PC-9 (cell line): ENCODE results near the gene CDH13. TPM values are rescaled to one million over a fixed set of nuclear protein-coding genes. Genes with fewer than 3 reads are reported as not detected.

Experiments used
- BruUV-seq: library from RNA; stranded (reverse); fragments of 400-500 nt; replicated peaks from 2 replicates; lab custom pipeline; 2021; lab: Mats Ljungman, UMichigan
- CTCF ChIA-PET: fragments of 300-600 bp; sonication (Branson Sonifier 250); formaldehyde crosslinking; loops from one replicate; lab custom pipeline; 2022; ENCODE audit warnings: antibody characterized with exemption; lab: Charles Lee
- POLR2A ChIA-PET: fragments of 300-600 bp; sonication (Branson Sonifier 250); formaldehyde crosslinking; loops from one replicate; lab custom pipeline; 2022; ENCODE audit warnings: antibody characterized with exemption; ENCODE audit not compliant: unreplicated experiment; lab: Charles Lee
- DNase-seq, 2 experiments: peaks; one replicate each; pipeline versions ENCODE4 v3.0.0 to v3.0.0-alpha.2; 2015 to 2022; ENCODE audit warnings: mixed read lengths in 1 of 2
- H2AFZ ChIP-seq: fragments of 200-600 bp; sonication (generic); 2 replicates; pipeline ENCODE4 v1.8.1; 2017; ENCODE audit warnings: antibody characterized with exemption
- H3F3A ChIP-seq: fragments of 200-600 bp; sonication (generic); 2 replicates; pipeline ENCODE4 v1.8.1; 2017; ENCODE audit warnings: antibody characterized with exemption, mild to moderate bottlenecking, low read depth; ENCODE audit not compliant: insufficient read depth
- H3K27ac ChIP-seq: fragments of 200-600 bp; sonication (generic); 2 replicates; pipeline ENCODE4 v1.6.1; 2016; ENCODE audit warnings: mixed run types
- H3K27me3 ChIP-seq: fragments of 200-600 bp; sonication (generic); 2 replicates; pipeline ENCODE4 v1.6.1; 2016; ENCODE audit warnings: low read depth, mixed run types; ENCODE audit not compliant: insufficient read depth
- H3K36me3 ChIP-seq: fragments of 200-600 bp; sonication (generic); 2 replicates; pipeline ENCODE4 v1.6.1; 2016; ENCODE audit warnings: low read depth, mixed run types
- H3K4me1 ChIP-seq: fragments of 200-600 bp; sonication (generic); replicated peaks from 2 replicates; pipeline ENCODE4 v1.6.1; 2016; ENCODE audit warnings: mixed run types; ENCODE audit not compliant: insufficient read depth
- H3K4me2 ChIP-seq: fragments of 200-600 bp; sonication (generic); 2 replicates; pipeline ENCODE4 v1.6.1; 2017; ENCODE audit warnings: mixed run types
- H3K4me3 ChIP-seq: fragments of 200-600 bp; sonication (generic); 2 replicates; pipeline ENCODE4 v1.6.1; 2016; ENCODE audit warnings: mixed run types
- H3K79me2 ChIP-seq: fragments of 200-600 bp; sonication (generic); 2 replicates; pipeline ENCODE4 v1.6.1; 2017; ENCODE audit warnings: low read depth, mixed run types
- H3K9me2 ChIP-seq: fragments of 200-600 bp; sonication (generic); 2 replicates; pipeline ENCODE4 v1.8.1; 2017; ENCODE audit warnings: mild to moderate bottlenecking; ENCODE audit not compliant: insufficient read depth
- H3K9me3 ChIP-seq: fragments of 200-600 bp; sonication (generic); 2 replicates; pipeline ENCODE4 v1.8.1; 2016; ENCODE audit warnings: low read depth; ENCODE audit not compliant: insufficient read depth
- H4K20me1 ChIP-seq: fragments of 200-600 bp; sonication (generic); 2 replicates; pipeline ENCODE4 v1.8.1; 2017; ENCODE audit not compliant: insufficient read depth
- EZH2 ChIP-seq: fragments of 200-600 bp; sonication (generic); IDR thresholded peaks from 2 replicates; pipeline ENCODE4 v1.8.0; 2017; ENCODE audit warnings: antibody characterized with exemption, low read depth
- intact Hi-C: fragments of 100-400 bp; cut with micrococcal nuclease; formaldehyde crosslinking; loops from one replicate; pipeline ENCODE4 v1.10.0; 2022; ENCODE audit not compliant: unreplicated experiment
- total RNA-seq: library from RNA; stranded (reverse); gene quantifications from 2 replicates; pipeline ENCODE4 v1.2.3, GENCODE V29; 2021
- TF ChIP-seq, protein P1 (sequence below): fragments of 200-600 bp; sonication (generic); conservative IDR thresholded peaks from 2 replicates; pipeline ENCODE4 v1.6.1; 2017; ENCODE audit warnings: mixed run types, antibody characterized with exemption, mild to moderate bottlenecking, moderate library complexity

The CDH13 gene
- total RNA-seq, 1 experiment from 2014 or later, result 0.24 TPM

DNA sequence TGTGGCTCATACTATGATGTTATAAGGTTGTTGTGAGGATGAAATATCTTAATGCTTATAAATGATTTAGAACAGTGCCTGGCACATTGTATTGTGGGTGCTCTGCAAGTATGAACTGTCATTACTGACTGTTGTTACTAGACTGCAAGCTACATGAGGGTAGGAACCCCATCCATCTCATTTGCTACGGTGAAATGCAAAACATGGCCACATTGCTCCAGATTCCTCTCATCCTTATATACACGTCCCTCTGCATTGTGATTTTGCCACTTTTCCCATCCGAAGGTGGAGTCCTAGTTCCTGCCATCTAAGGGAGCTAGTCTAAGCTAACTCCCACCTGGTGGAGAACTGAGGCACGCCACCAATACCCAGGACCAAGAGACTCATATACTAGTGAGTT, 1210.8 kb downstream of the CDH13 start:
- no peaks in the 10 kb centered on the region; the same call in 1 of the 2 replicates for H3K9me2 ChIP-seq
- no peak overlapping the region for H3K4me2 ChIP-seq
- H3K4me3 ChIP-seq, result no peak overlapping the region
- no TSS peak for BruUV-seq
- ChIA-PET CTCF (no interaction called here), POLR2A (interaction anchor here (0.6 kb wide), 1 partner anchor 33 kb away, joined by 6 read pairs; no protein-coding TSS in a partner anchor)
- no peak for DNase-seq
- H3K27ac ChIP-seq, result no peak overlapping the region
- H2AFZ ChIP-seq, result no peak overlapping the region
- peaks cover 8% of the 10 kb centered on the region for H3K4me1 ChIP-seq
- H3K9me3 ChIP-seq, result no peaks in the 10 kb centered on the region
- no peak for TF ChIP-seq EZH2
- TF ChIP-seq, protein P1, sequence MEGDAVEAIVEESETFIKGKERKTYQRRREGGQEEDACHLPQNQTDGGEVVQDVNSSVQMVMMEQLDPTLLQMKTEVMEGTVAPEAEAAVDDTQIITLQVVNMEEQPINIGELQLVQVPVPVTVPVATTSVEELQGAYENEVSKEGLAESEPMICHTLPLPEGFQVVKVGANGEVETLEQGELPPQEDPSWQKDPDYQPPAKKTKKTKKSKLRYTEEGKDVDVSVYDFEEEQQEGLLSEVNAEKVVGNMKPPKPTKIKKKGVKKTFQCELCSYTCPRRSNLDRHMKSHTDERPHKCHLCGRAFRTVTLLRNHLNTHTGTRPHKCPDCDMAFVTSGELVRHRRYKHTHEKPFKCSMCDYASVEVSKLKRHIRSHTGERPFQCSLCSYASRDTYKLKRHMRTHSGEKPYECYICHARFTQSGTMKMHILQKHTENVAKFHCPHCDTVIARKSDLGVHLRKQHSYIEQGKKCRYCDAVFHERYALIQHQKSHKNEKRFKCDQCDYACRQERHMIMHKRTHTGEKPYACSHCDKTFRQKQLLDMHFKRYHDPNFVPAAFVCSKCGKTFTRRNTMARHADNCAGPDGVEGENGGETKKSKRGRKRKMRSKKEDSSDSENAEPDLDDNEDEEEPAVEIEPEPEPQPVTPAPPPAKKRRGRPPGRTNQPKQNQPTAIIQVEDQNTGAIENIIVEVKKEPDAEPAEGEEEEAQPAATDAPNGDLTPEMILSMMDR, result no peak
- peaks cover 54% of the 10 kb centered on the region for H3K27me3 ChIP-seq
- intact Hi-C loops, result no loop called here
- H4K20me1 ChIP-seq, result no peaks in the 10 kb centered on the region
- H3F3A ChIP-seq, result no peaks in the 10 kb centered on the region
- no peaks in the 10 kb centered on the region for H3K36me3 ChIP-seq
- no peaks in the 10 kb centered on the region for H3K79me2 ChIP-seq

DNA sequence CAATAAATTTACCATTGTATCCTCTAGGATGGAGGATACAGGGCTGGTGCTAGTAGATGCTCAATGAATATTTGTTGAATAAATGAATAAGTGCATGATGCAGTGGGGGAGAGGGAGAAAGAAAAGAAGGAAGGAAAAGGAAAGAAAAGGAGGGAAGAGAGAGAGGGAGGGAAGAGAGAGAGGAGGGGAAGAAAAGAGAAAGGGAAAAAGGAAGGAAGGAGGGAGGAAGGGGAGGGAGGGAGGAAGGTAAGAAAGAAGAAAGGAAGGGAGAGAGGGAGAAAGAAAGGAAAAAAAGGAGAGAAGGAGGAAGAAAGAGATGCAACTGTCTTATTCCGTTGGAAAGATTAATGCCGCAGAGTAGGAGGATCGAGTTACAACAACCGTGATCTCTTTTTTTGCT, 1211.4 kb downstream of the CDH13 start:
- H3F3A ChIP-seq, result no peaks in the 10 kb centered on the region

DNA sequence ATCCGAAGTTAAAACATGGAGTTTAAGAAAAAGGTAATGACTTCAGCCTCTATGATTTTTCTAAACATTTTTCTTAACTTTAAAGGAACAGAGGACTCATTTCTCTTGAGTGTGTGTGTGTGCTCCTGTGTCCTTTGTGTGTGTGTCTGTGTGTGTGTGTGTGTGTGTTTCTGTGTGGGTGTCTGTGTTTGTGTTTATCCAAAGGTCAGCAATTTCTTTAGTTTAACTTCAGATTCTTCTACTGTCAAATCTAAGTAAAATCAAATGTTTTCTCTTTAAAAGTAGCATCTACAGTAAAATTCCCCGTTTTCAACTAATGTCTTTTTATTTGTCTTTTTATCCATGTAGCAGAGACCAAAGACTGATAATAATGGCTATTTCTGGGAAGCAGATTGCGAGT, 1212.8 kb downstream of the CDH13 start:
- TF ChIP-seq, protein P1, result no peak
- TF ChIP-seq EZH2, result no peak
- POLR2A ChIA-PET, result no interaction called here
- no peaks in the 10 kb centered on the region for H3K79me2 ChIP-seq
- H4K20me1 ChIP-seq, result no peaks in the 10 kb centered on the region
- H3K36me3 ChIP-seq, result no peaks in the 10 kb centered on the region
- peaks cover 8% of the 10 kb centered on the region for H3K4me1 ChIP-seq
- DNase-seq, result no peak
- H2AFZ ChIP-seq, result no peak overlapping the region
- no peak overlapping the region for H3K4me2 ChIP-seq
- intact Hi-C loops, result no loop called here
- H3F3A ChIP-seq, result no peaks in the 10 kb centered on the region
- no peak overlapping the region for H3K27ac ChIP-seq
- no peak overlapping the region for H3K4me3 ChIP-seq
- CTCF ChIA-PET, result no interaction called here
- no TSS peak for BruUV-seq
- H3K9me3 ChIP-seq, result no peaks in the 10 kb centered on the region
- no peaks in the 10 kb centered on the region; the same call in 1 of the 2 replicates for H3K9me2 ChIP-seq
- H3K27me3 ChIP-seq, result peaks cover 72% of the 10 kb centered on the region

More for the DNA sequence above, 1211.4 kb downstream of the CDH13 start:
- peaks cover 8% of the 10 kb centered on the region for H3K4me1 ChIP-seq
- no peak overlapping the region for H3K27ac ChIP-seq
- no peaks in the 10 kb centered on the region for H4K20me1 ChIP-seq
- CTCF ChIA-PET, result no interaction called here
- POLR2A ChIA-PET, result interaction anchor here (0.6 kb wide), 1 partner anchor 32 kb away, joined by 6 read pairs; no protein-coding TSS in a partner anchor
- H3K36me3 ChIP-seq, result no peaks in the 10 kb centered on the region
- DNase-seq, result no peak
- TF ChIP-seq, protein P1, result no peak
- TF ChIP-seq EZH2, result no peak
- no peaks in the 10 kb centered on the region for H3K79me2 ChIP-seq
- H2AFZ ChIP-seq, result no peak overlapping the region
- no peaks in the 10 kb centered on the region; the same call in 1 of the 2 replicates for H3K9me2 ChIP-seq
- H3K27me3 ChIP-seq, result peaks cover 58% of the 10 kb centered on the region
- no peaks in the 10 kb centered on the region for H3K9me3 ChIP-seq
- no peak overlapping the region for H3K4me3 ChIP-seq
- H3K4me2 ChIP-seq, result no peak overlapping the region
- BruUV-seq, result no TSS peak
- intact Hi-C loops, result no loop called here
